ENCODE measurements around the gene ZPLD1.

ZPLD1 gene

DNA sequence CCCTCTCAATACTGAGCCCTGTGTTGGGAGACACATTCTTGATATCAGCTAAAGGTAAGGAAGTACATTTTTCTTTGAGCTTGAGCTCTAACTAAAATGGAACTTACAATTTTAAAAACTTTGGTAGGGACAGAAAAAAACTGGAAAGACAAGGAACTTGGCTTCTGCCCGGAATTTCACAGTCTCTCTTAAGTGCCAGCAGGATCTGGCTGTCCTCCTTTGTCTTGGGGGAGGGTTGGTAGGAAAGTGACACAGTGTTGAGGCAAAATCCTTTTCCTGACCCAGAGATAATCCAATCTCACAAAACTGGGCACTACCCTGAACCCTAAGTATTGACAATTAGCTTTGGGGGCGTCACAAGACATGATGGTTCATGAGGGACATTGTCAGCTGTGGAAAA is 45.3 kb downstream of the ZPLD1 start:
- H2AFZ ChIP-seq (ENCODE audit: low read length): no peak overlapping the region

DNA sequence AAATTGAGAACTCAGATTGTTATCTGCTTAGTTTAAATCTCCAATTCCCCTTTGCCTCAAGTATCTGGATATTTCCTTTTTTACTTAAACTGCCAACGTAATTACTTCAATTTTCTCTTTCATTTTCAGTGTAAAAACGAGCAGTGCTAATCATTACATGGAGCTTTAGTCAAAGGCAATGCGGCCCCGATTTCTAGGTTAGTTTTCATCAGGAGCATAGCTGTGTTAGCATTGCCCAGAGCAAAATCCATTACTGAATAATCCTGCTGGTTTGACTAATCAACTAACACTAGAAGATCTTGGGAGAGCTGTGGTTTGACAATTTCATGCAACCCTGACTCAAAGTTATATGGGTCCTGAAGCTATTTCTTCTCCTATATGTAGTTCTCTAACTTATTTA is 46.2 kb downstream of the ZPLD1 start:
- Histone ChIP-seq H3K79me2 (ENCODE audit: insufficient read depth, low read length) (no peaks in the 10 kb centered on the region), H3K36me3 (ENCODE audit: insufficient read depth, low read length) (no peaks in the 10 kb centered on the region), H3K4me2 (ENCODE audit: low read depth, low read length, poor library complexity, severe bottlenecking) (no peak overlapping the region), H2AFZ (ENCODE audit: low read length) (no peak overlapping the region), H3F3A (ENCODE audit: low read depth) (no peaks in the 10 kb centered on the region), H3K4me1 (ENCODE audit: insufficient read depth, low read length, poor library complexity, severe bottlenecking) (peaks cover 7% of the 10 kb centered on the region), H3K9me2 (replicated peaks; ENCODE audit: low read depth, low read length) (no peaks in the 10 kb centered on the region), H3K4me3 (ENCODE audit: low read length, poor library complexity, severe bottlenecking) (no peak overlapping the region), H3K9me3 (ENCODE audit: insufficient read depth, low read depth, low read length) (no peaks in the 10 kb centered on the region), H3K9ac (ENCODE audit: low read depth, low read length, poor library complexity, severe bottlenecking) (no peak overlapping the region), H3K27me3 (ENCODE audit: insufficient read depth, low read length, poor library complexity, severe bottlenecking) (no peaks in the 10 kb centered on the region), H4K20me1 (ENCODE audit: insufficient read depth, low read length, poor library complexity, severe bottlenecking) (no peaks in the 10 kb centered on the region)
- TF ChIP-seq, protein P1, sequence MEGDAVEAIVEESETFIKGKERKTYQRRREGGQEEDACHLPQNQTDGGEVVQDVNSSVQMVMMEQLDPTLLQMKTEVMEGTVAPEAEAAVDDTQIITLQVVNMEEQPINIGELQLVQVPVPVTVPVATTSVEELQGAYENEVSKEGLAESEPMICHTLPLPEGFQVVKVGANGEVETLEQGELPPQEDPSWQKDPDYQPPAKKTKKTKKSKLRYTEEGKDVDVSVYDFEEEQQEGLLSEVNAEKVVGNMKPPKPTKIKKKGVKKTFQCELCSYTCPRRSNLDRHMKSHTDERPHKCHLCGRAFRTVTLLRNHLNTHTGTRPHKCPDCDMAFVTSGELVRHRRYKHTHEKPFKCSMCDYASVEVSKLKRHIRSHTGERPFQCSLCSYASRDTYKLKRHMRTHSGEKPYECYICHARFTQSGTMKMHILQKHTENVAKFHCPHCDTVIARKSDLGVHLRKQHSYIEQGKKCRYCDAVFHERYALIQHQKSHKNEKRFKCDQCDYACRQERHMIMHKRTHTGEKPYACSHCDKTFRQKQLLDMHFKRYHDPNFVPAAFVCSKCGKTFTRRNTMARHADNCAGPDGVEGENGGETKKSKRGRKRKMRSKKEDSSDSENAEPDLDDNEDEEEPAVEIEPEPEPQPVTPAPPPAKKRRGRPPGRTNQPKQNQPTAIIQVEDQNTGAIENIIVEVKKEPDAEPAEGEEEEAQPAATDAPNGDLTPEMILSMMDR (conservative IDR thresholded peaks at IDR 0.05; ENCODE audit: low read length): no peak
- no peak for TF ChIP-seq EZH2phosphoT487 (IDR thresholded peaks at IDR 0.05; ENCODE audit: borderline replicate concordance)

More for the DNA sequence above, 45.3 kb downstream of the ZPLD1 start:
- no peaks in the 10 kb centered on the region for H3K79me2 ChIP-seq (ENCODE audit: insufficient read depth, low read length)
- H3K4me3 ChIP-seq (ENCODE audit: low read length, poor library complexity, severe bottlenecking): no peak overlapping the region
- H3F3A ChIP-seq (ENCODE audit: low read depth): no peaks in the 10 kb centered on the region
- no peak overlapping the region for H3K9ac ChIP-seq (ENCODE audit: low read depth, low read length, poor library complexity, severe bottlenecking)
- no peaks in the 10 kb centered on the region for H3K9me2 ChIP-seq (replicated peaks; ENCODE audit: low read depth, low read length)
- no peak for TF ChIP-seq EZH2phosphoT487 (IDR thresholded peaks at IDR 0.05; ENCODE audit: borderline replicate concordance)
- TF ChIP-seq, protein P1 (conservative IDR thresholded peaks at IDR 0.05; ENCODE audit: low read length): no peak
- no peaks in the 10 kb centered on the region for H4K20me1 ChIP-seq (ENCODE audit: insufficient read depth, low read length, poor library complexity, severe bottlenecking)
- H3K9me3 ChIP-seq (ENCODE audit: insufficient read depth, low read depth, low read length): no peaks in the 10 kb centered on the region
- peaks cover 7% of the 10 kb centered on the region for H3K4me1 ChIP-seq (ENCODE audit: insufficient read depth, low read length, poor library complexity, severe bottlenecking)
- H3K36me3 ChIP-seq (ENCODE audit: insufficient read depth, low read length): no peaks in the 10 kb centered on the region
- no peak overlapping the region for H3K4me2 ChIP-seq (ENCODE audit: low read depth, low read length, poor library complexity, severe bottlenecking)
- no peaks in the 10 kb centered on the region for H3K27me3 ChIP-seq (ENCODE audit: insufficient read depth, low read length, poor library complexity, severe bottlenecking)

DNA sequence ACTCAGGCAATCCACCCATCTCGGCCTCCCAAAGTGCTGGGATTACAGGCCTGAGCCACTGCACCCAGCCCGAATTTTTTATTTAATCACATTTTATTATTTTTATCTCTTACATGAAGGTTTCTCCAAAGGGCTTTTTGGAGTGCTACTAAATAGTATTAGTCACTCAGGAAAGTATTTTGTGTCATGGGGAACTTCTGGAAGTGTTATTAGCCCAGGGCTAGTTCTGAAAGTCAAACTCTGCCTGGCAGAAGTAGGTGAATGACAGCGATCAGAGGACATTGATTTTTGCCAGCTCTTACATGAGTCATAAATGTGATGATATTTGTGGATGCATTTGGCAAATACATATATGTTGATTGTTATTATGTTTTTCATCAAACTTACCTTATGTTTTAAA is 48.7 kb downstream of the ZPLD1 start:
- no peak overlapping the region for H3K9ac ChIP-seq (ENCODE audit: low read depth, low read length, poor library complexity, severe bottlenecking)
- peaks cover 12% of the 10 kb centered on the region for H3K4me1 ChIP-seq (ENCODE audit: insufficient read depth, low read length, poor library complexity, severe bottlenecking)
- H3K27me3 ChIP-seq (ENCODE audit: insufficient read depth, low read length, poor library complexity, severe bottlenecking): no peaks in the 10 kb centered on the region
- no peaks in the 10 kb centered on the region for H3K36me3 ChIP-seq (ENCODE audit: insufficient read depth, low read length)
- no peaks in the 10 kb centered on the region for H3K9me2 ChIP-seq (replicated peaks; ENCODE audit: low read depth, low read length)
- no peaks in the 10 kb centered on the region for H3F3A ChIP-seq (ENCODE audit: low read depth)
- TF ChIP-seq EZH2phosphoT487 (IDR thresholded peaks at IDR 0.05; ENCODE audit: borderline replicate concordance): no peak
- TF ChIP-seq, protein P1 (conservative IDR thresholded peaks at IDR 0.05; ENCODE audit: low read length): no peak
- no peak overlapping the region for H3K4me3 ChIP-seq (ENCODE audit: low read length, poor library complexity, severe bottlenecking)
- peaks cover 2% of the 10 kb centered on the region; the same call in 1 of the 2 replicates for H3K9me3 ChIP-seq (ENCODE audit: insufficient read depth, low read depth, low read length)
- no peak overlapping the region for H2AFZ ChIP-seq (ENCODE audit: low read length)
- H4K20me1 ChIP-seq (ENCODE audit: insufficient read depth, low read length, poor library complexity, severe bottlenecking): no peaks in the 10 kb centered on the region
- no peaks in the 10 kb centered on the region for H3K79me2 ChIP-seq (ENCODE audit: insufficient read depth, low read length)
- peak overlapping the region; percentile 18 for H3K4me2 ChIP-seq (ENCODE audit: low read depth, low read length, poor library complexity, severe bottlenecking)
